ENCODE measurements around the gene TMEM62.
A peak's percentile ranks its signal among the peaks of the same experiment; 100 is the strongest.
"Not testable (repeated sequence)": the region's sequence is repeated elsewhere in the genome, so short reads cannot be mapped to it uniquely, and the experiment has no call there.

Gene TMEM62

GRCh38 chr15:43184407-43185124 is 51.2 kb downstream of the TMEM62 start:
- no peak for DNase-seq

GRCh38 chr15:43185157-43186002 is 52.0 kb downstream of the TMEM62 start, which contains the start of gene CCNDBP1:
Gene CCNDBP1, plus strand, starts transcription at chr15:43185403. Its CDS starts 96 bp downstream, at chr15:43185499.
- peak; percentile 89 for DNase-seq

- DNase-seq = no peak
These were observed 52.6 kb downstream of the TMEM62 start for GRCh38 chr15:43186003-43186353.

GRCh38 chr15:43187544-43188155 is 54.3 kb downstream of the TMEM62 start:
- DNase-seq = no peak

- DNase-seq = no peak
These were observed 55.9 kb downstream of the TMEM62 start for GRCh38 chr15:43189296-43189695.

GRCh38 chr15:43190178-43190577 is 56.8 kb downstream of the TMEM62 start:
- no peak for DNase-seq

- no peak for DNase-seq
These were observed 60.3 kb downstream of the TMEM62 start for GRCh38 chr15:43193710-43194109.

- no peak for DNase-seq
These were observed 61.4 kb downstream of the TMEM62 start for GRCh38 chr15:43194795-43195194.

GRCh38 chr15:43196760-43197548 is 63.6 kb downstream of the TMEM62 start:
- DNase-seq = no peak

- not testable (repeated sequence) for DNase-seq
These were observed 64.4 kb downstream of the TMEM62 start for GRCh38 chr15:43197773-43198172.

- DNase-seq = not testable (repeated sequence)
These were observed 65.2 kb downstream of the TMEM62 start for GRCh38 chr15:43198556-43198955.

GRCh38 chr15:43198992-43199391 is 65.6 kb downstream of the TMEM62 start:
- no peak for DNase-seq

GRCh38 chr15:43199945-43200488 is 66.6 kb downstream of the TMEM62 start:
- DNase-seq = no peak

- no peak for DNase-seq
These were observed 70.9 kb downstream of the TMEM62 start for GRCh38 chr15:43204016-43204901.

- DNase-seq = no peak
These were observed 72.7 kb downstream of the TMEM62 start for GRCh38 chr15:43206054-43206453.

- DNase-seq = no peak
These were observed 73.6 kb downstream of the TMEM62 start for GRCh38 chr15:43207024-43207423.

- no peak for DNase-seq
These were observed 74.9 kb downstream of the TMEM62 start for GRCh38 chr15:43208052-43209002.

- no peak for DNase-seq
These were observed 75.9 kb downstream of the TMEM62 start for GRCh38 chr15:43209059-43209824.

- DNase-seq = no peak
These were observed 76.9 kb downstream of the TMEM62 start for GRCh38 chr15:43210172-43210745.
